GM12873 (cell line): ENCODE results near the gene CNIH3.

ENCODE experiments used
- TF ChIP-seq, protein P1 (sequence below): IDR thresholded peaks from 2 replicates; pipeline ENCODE4 v1.5.1; 2012; ENCODE audit warnings: low read depth, mild to moderate bottlenecking, moderate library complexity, low read length, control low read depth; ENCODE audit not compliant: insufficient read depth; ENCODE audit errors: missing control alignments

The CNIH3 gene

DNA sequence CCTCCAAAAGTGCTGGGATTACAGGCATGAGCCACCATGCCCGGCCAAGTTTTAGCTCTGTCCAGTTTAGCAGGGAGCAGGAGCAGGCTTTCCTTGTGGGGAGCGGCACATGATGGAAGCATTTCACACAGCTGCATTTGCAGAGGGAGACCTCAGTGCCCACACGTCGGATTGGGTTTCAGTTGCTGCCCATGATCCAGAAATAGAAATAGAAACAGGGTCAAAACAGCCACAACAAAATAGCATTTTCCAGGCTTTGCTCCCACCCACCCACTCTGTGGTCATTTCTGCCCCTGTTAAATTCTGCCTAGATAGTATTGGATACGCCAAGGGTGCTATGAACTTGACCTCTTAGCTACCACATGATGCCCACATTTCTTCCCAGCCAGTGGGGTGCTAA, 128.4 kb downstream of the CNIH3 start:
- TF ChIP-seq, protein P1, sequence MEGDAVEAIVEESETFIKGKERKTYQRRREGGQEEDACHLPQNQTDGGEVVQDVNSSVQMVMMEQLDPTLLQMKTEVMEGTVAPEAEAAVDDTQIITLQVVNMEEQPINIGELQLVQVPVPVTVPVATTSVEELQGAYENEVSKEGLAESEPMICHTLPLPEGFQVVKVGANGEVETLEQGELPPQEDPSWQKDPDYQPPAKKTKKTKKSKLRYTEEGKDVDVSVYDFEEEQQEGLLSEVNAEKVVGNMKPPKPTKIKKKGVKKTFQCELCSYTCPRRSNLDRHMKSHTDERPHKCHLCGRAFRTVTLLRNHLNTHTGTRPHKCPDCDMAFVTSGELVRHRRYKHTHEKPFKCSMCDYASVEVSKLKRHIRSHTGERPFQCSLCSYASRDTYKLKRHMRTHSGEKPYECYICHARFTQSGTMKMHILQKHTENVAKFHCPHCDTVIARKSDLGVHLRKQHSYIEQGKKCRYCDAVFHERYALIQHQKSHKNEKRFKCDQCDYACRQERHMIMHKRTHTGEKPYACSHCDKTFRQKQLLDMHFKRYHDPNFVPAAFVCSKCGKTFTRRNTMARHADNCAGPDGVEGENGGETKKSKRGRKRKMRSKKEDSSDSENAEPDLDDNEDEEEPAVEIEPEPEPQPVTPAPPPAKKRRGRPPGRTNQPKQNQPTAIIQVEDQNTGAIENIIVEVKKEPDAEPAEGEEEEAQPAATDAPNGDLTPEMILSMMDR: no peak

DNA sequence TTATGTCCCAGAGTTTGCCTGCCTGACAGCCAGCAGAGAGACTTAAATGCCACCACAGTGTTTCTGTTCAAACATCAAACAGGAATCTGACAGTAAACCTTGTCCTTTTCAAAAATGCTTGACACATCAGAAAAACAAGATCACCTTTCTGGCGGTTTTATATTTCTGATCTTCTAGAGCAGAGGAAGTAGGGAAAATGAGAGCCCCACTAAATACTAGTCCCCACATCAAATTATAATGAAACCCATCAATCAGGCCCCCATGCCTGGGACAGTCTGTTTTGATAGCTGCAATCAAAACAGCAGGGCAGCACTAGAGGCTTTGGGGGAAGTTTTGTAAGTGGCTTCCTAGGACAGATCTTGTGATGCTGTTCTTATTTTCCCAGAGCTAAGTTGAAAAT, 129.3 kb downstream of the CNIH3 start:
- TF ChIP-seq, protein P1: no peak

DNA sequence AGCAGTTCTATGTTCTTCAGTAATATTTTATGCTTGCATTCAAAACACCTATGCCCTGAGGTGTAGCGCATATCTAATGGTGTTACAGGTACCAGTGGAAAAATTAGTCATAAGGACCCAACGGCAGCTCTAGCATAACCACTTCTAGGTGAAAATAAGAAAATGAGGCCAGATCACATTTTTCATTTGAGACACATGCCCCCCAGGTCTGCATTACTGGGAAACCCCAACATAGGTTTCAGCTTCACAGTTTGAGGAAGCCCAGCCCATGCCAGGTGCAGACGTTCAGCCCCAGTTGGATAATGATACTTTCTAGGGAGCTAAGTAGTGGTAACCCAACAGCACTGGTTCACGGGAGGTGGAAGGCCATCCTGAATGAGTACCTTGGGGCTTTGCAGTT, 129.8 kb downstream of the CNIH3 start:
- TF ChIP-seq, protein P1: no peak

DNA sequence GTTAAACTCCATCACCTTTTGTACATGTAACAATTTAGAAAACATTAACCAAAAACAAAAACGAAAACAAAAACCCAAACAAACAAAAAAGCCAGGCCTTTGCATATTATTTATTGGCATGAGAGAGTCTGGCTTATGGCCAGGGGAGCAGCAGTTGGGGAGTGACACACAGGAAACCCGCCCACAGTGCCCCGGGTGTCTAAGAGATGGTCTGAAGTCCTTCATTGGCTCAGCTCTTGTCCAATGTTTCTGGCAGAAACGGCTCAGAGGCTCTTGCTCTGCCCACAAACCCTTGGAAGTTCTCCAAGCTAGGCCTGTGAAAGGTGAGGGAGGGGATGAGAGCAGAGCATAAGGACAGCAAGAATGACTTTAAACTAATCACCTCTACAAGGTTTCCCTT, 131.5 kb downstream of the CNIH3 start:
- TF ChIP-seq, protein P1: no peak

DNA sequence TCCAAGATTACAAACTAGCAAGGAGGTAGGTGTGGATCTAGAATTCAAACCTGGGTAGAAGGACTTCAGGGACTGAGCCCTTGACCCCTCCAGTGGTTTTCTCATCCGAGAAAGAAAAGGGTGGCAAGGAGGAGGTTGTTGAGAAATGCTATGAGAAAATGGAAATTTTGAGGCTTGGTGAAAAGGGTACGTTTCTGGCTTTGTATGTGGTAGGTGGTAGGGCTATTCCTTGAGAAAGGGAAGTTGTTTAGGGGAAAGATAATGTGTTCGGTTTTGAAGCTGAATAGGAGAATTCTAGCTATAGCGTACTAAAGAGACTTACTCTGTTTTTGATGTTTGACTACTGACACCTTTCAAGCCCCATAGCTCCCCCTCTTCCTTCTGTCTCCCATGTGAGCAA, 133.8 kb downstream of the CNIH3 start:
- TF ChIP-seq, protein P1: no peak

DNA sequence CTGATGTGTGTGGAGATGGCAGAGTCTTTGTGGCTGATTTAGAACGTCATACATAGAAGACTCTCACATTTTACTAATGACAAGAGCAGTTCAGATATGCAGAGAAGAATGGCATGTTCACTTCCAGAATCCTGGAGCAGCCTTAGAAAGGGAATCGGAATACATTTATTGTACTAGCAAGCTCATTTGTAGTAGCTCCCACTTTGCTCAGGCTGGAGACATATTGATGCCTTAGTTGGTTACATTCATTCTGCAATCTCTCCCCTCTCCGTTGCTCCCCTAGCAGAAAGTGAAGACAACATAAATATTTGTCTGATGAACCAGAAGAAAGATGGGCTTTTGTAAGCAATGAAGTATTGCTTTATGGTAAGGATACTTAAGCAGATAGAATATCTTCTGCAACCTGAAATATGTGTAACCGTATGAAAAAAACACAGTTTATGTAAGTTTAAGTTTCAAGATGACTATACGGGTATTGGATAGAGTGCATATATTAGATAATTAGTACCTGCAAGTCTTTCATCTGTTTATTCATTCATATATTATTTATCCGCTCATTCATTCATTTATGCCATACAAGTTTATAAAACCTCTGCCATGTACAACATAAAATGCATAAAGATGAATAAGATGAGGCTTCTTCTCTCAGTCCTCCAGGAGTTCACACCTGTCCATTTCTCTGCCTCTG, 135.7 kb downstream of the CNIH3 start:
- TF ChIP-seq, protein P1: no peak

DNA sequence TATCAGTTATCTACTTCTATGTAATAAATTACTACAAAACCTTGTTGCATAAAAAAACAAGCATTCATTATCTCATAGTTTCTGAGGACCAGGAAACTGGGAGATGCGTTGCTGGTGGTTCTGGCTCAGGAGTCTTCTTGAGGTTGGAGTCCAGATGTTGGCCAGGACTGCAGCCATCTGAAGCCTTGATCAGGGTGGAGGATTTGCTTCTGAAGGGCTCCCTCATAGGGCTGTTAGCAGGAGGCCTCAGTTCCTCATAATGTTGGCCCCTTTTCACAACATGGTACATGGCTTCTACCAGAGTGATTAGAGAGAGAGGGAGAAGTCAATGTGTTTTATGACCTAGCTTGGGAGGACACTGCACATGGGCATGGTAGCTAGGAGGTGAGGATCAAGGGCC, 137.4 kb downstream of the CNIH3 start:
- TF ChIP-seq, protein P1: no peak

DNA sequence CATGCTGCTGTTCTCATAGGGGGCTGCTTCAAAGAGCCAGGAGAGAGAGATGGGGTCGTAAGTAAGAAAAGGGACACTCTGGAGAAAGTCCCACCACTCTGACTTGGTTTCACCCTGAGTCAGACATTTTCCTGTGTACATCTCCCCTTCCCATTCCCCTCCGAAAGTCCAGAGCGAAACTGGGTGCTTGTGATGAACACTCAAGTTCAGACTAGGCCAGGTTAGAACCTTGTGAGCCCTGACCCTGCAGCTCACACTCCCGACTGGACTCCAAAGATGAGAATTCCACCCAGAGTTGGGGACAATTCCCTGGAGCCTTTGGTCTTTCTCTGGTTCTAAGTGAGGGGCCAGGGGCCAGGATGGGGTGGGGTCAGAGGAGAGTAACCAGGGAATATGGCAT, 139.5 kb downstream of the CNIH3 start:
- TF ChIP-seq, protein P1: no peak
